Heart left ventricle (tissue), 16 donors: ENCODE data around the gene CNN3. TPM values are rescaled to one million over a fixed set of nuclear protein-coding genes. Genes with fewer than 3 reads are reported as not detected.

Experiments used
- ATAC-seq, 4 donors: fragments of 200-7000 bp; cut with Tn5 transposase; one replicate each; pipeline ENCODE4 v1.9.1; 2020 to 2022; ENCODE audit warnings: moderate library complexity in 4 of 4, mild to moderate bottlenecking in 3 of 4, moderate number of reproducible peaks in 1 of 4
- DNase-seq, 5 donors: peaks; one replicate each; pipeline ENCODE4 v3.0.0-alpha.2; 2020
- H3K27ac ChIP-seq, 12 donors: fragments of 200-600 bp; sonication (generic) in 4 of 12; one replicate each; pipeline versions ENCODE4 v1.5.0 to v1.8.0; 2016 to 2022; ENCODE audit warnings: mild to moderate bottlenecking in 2 of 12
- H3K27me3 ChIP-seq, 9 donors: fragments of 200-600 bp; sonication (generic) in 2 of 9; one replicate each; pipeline versions ENCODE4 v1.5.1 to v1.8.0; 2016 to 2022; ENCODE audit warnings: mild to moderate bottlenecking in 3 of 9
- H3K36me3 ChIP-seq, 9 donors: fragments of 200-600 bp; sonication (generic) in 2 of 9; one replicate each; pipeline versions ENCODE4 v1.5.0 to v1.8.0; 2018 to 2022; ENCODE audit warnings: mild to moderate bottlenecking in 2 of 9
- H3K4me1 ChIP-seq, 12 donors: fragments of 200-600 bp; sonication (generic) in 4 of 12; one replicate each; pipeline versions ENCODE4 v1.5.0 to v1.8.0; 2016 to 2022; ENCODE audit warnings: mild to moderate bottlenecking in 3 of 12
- H3K4me3 ChIP-seq, 12 donors: fragments of 200-600 bp; sonication (generic) in 4 of 12; one replicate each; pipeline versions ENCODE4 v1.5.0 to v1.8.0; 2017 to 2022; ENCODE audit warnings: mild to moderate bottlenecking in 9 of 12, moderate library complexity in 4 of 12
- H3K9me3 ChIP-seq, 12 donors: fragments of 200-600 bp; sonication (generic) in 4 of 12; one replicate each; pipeline versions ENCODE4 v1.5.0 to v1.8.0; 2016 to 2022; ENCODE audit warnings: mild to moderate bottlenecking in 1 of 12
- POLR2A ChIP-seq, 2 donors: fragments of 450-650 bp; IDR thresholded peaks; one replicate each; pipeline ENCODE4 v1.6.1; 2017; ENCODE audit warnings: antibody characterized with exemption in 2 of 2, mild to moderate bottlenecking in 2 of 2, moderate library complexity in 2 of 2
- WGBS, 4 donors: extraction: QIAGEN DNeasy Blood & Tissue Kit in 2 of 4; methylation state at CpG; one replicate each; pipeline versions ENCODE4 v1.1.5 to v1.1.7; 2013 to 2018; 5-methylcytosine and 5-hydroxymethylcytosine counted together
- intact Hi-C, 10 donors: fragments of 100-400 bp; cut with DNase I; formaldehyde crosslinking; loops; one replicate each; pipeline versions ENCODE4 v1.11.1 to v1.14.2; 2022
- polyA plus RNA-seq, 2 donors: library from polyadenylated mRNA; stranded (reverse); fragments of 200-250 nt; gene quantifications; one replicate each; pipeline ENCODE4 v1.2.3, GENCODE V29; 2013
- total RNA-seq, 9 donors: library from RNA; depleted of rRNA in 2 of 9; stranded (reverse); fragments of >200 nt in 2 of 9; fragmentation: NEBNext Ultra II Directional in 3 of 9; extraction: Animal tissue kit (Norgen Biotek cat#: 25700) in 3 of 9; gene quantifications; one replicate each; pipeline versions ENCODE4 v1.1.0 to v1.2.4, GENCODE V29; 2016 to 2023
- TF ChIP-seq, protein P1 (sequence below), 12 donors: fragments of 200-600 bp; sonication (generic) in 4 of 12; IDR thresholded peaks; one replicate each; pipeline versions ENCODE4 v1.5.0 to v1.8.0; 2018 to 2022; ENCODE audit warnings: antibody characterized with exemption in 12 of 12, mild to moderate bottlenecking in 5 of 12
- donor health status: ischemic (EF 13 %, LVEDD 7.1; RV severe dilation, severe dysfunction).
- donor health status: healthy with polysubstance abuse.
- donor health status: DM: no; HTN: yes; CAD: no.
- donor health status: DM: no; HTN: no; CAD: no.
- donor health status: ischemic (EF 25% LVEDD 6.9; RV normal size, moderate dysfunction).
- donor health status: ischemic (EF 25% LVEDD 5.7; RV mildly dilated, moderate dysfunction).
- donor health status: healthy.
- donor health status: DM: yes; HTN: yes; CAD: no.
- donor health status: ischemic (EF 35%, LVEDD 5.7; RV mildly dilated, moderate dysfunction).
- donor health status: nonischemic (EF 11% LVEDD 7.7; RV severe dilation, severe dysfunction).
- donor health status: DM: yes; HTN: yes; CAD: no.
- donor health status: PGD.
- donor health status: ischemic (EF 29% LVEDD 5.4; RV normal size, mild dysfunction).
- donor health status: nonischemic (EF 23%, LVEDD 6.1; RV moderate dilation, normal function).

CNN3 gene
- total and polyA plus RNA-seq, 11 donors = 23.8 to 115 (median 73.8) TPM

GRCh38 chr1:94866164-94866807, 60.6 kb downstream of the CNN3 start:
- H3K4me3 ChIP-seq = no peak overlapping the region
- no peak for DNase-seq
- H3K27me3 ChIP-seq = no peaks in the 10 kb centered on the region
- H3K9me3 ChIP-seq = no peaks in the 10 kb centered on the region
- peak overlapping the region in 10 of 12 donors; percentile 10 to 89 (median 77) for H3K27ac ChIP-seq
- 81 to 89% (median 83%) methylated on average over 4 of the region's 4 CpGs for WGBS, 4 donors
- TF ChIP-seq POLR2A (IDR thresholded peaks at IDR 0.05) = no peak
- TF ChIP-seq, protein P1, sequence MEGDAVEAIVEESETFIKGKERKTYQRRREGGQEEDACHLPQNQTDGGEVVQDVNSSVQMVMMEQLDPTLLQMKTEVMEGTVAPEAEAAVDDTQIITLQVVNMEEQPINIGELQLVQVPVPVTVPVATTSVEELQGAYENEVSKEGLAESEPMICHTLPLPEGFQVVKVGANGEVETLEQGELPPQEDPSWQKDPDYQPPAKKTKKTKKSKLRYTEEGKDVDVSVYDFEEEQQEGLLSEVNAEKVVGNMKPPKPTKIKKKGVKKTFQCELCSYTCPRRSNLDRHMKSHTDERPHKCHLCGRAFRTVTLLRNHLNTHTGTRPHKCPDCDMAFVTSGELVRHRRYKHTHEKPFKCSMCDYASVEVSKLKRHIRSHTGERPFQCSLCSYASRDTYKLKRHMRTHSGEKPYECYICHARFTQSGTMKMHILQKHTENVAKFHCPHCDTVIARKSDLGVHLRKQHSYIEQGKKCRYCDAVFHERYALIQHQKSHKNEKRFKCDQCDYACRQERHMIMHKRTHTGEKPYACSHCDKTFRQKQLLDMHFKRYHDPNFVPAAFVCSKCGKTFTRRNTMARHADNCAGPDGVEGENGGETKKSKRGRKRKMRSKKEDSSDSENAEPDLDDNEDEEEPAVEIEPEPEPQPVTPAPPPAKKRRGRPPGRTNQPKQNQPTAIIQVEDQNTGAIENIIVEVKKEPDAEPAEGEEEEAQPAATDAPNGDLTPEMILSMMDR (IDR thresholded peaks at IDR 0.05) = no peak
- intact Hi-C loops = loop anchor here in 1 of 10 donors (5.0 kb wide), 1 partner anchor 46 kb away; no protein-coding TSS in a partner anchor
- no peaks in the 10 kb centered on the region for H3K36me3 ChIP-seq
- no peak for ATAC-seq
- H3K4me1 ChIP-seq = peaks cover 0 to 55% (median 30%) of the 10 kb centered on the region in 12 donors

GRCh38 chr1:94865360-94865759, 61.5 kb downstream of the CNN3 start:
- H3K36me3 ChIP-seq = no peaks in the 10 kb centered on the region
- H3K27ac ChIP-seq = peak overlapping the region in 11 of 12 donors; percentile 48 to 89 (median 80)
- intact Hi-C loops = loop anchor here in 1 of 10 donors (5.0 kb wide), 1 partner anchor 47 kb away; no protein-coding TSS in a partner anchor
- DNase-seq (no peak), ATAC-seq (peak in 3 of 4 donors; percentile 17 to 31 (median 25))
- 54 to 74% (median 57%) methylated on average over 4 of the region's 4 CpGs for WGBS, 4 donors
- H3K27me3 ChIP-seq = no peaks in the 10 kb centered on the region
- no peak overlapping the region for H3K4me3 ChIP-seq
- TF ChIP-seq POLR2A (IDR thresholded peaks at IDR 0.05) = no peak
- TF ChIP-seq, protein P1 (IDR thresholded peaks at IDR 0.05) = no peak
- H3K9me3 ChIP-seq = no peaks in the 10 kb centered on the region
- peaks cover 0 to 64% (median 31%) of the 10 kb centered on the region in 12 donors for H3K4me1 ChIP-seq

- no peak for TF ChIP-seq POLR2A (IDR thresholded peaks at IDR 0.05)
- TF ChIP-seq, protein P1 (IDR thresholded peaks at IDR 0.05) = no peak
- DNase-seq (peak in 1 of 5 donors; percentile 36), ATAC-seq (peak in 2 of 4 donors; percentile 16 to 18)
- Histone ChIP-seq H3K4me1 (peaks cover 0 to 70% (median 31%) of the 10 kb centered on the region in 12 donors), H3K9me3 (no peaks in the 10 kb centered on the region), H3K36me3 (no peaks in the 10 kb centered on the region), H3K27ac (peak overlapping the region in 11 of 12 donors; percentile 48 to 89 (median 81)), H3K27me3 (no peaks in the 10 kb centered on the region), H3K4me3 (no peak overlapping the region)
- WGBS, 4 donors = 65 to 75% (median 66%) methylated on average over 9 of the region's 9 CpGs
- intact Hi-C loops = loop anchor here in 1 of 10 donors (5.0 kb wide), 1 partner anchor 47 kb away; no protein-coding TSS in a partner anchor
Measured at GRCh38 chr1:94864821-94865220, 62.1 kb downstream of the CNN3 start.

DNA sequence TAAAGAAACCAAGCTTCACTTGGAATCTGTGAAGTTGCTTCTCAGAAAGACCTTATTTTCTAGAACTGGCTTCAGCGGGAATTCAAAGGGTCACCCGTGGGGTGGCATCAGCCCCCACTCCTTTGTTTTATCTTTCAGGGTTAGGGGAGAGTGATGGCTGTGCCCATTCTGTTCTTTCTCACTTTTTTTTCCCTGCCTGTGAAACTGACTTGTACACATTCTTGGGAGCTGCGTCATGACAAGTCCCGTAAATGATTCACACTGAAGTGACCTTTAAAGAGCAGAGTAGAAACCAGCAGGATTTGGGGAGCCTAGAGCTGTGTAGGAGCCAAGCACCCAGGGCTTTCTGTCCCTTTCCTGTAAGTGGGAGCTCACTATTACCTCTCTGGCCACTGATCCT, 63.0 kb downstream of the CNN3 start:
- peak; percentile 56 to 92 (median 79) for ATAC-seq
- peak overlapping the region; percentile 58 to 89 (median 80) for H3K27ac ChIP-seq
- peak overlapping the region in 2 of 12 donors; percentile 7 to 15 for H3K4me3 ChIP-seq
- peak in 1 of 5 donors; percentile 65 for DNase-seq
- WGBS, 4 donors = 47 to 56% (median 53%) methylated on average over 4 of the region's 4 CpGs
- no peaks in the 10 kb centered on the region for H3K27me3 ChIP-seq
- TF ChIP-seq, protein P1 (IDR thresholded peaks at IDR 0.05) = no peak
- no peak for TF ChIP-seq POLR2A (IDR thresholded peaks at IDR 0.05)
- H3K9me3 ChIP-seq = no peaks in the 10 kb centered on the region
- peaks cover 0 to 75% (median 31%) of the 10 kb centered on the region in 12 donors for H3K4me1 ChIP-seq
- H3K36me3 ChIP-seq = no peaks in the 10 kb centered on the region
- intact Hi-C loops = loop anchor here in 1 of 10 donors (2.0 kb wide), 1 partner anchor 63 kb away; the partner anchor contains the start of gene CNN3
